Amniotic epithelial cell (primary cell): ENCODE data around the gene EXT2.
A peak's percentile ranks its signal among the peaks of the same experiment; 100 is the strongest.

ENCODE experiments used
- DNase-seq: peaks from one replicate; pipeline ENCODE4 v3.0.0-alpha.2; 2010; ENCODE audit warnings: low read depth

EXT2 gene

DNA sequence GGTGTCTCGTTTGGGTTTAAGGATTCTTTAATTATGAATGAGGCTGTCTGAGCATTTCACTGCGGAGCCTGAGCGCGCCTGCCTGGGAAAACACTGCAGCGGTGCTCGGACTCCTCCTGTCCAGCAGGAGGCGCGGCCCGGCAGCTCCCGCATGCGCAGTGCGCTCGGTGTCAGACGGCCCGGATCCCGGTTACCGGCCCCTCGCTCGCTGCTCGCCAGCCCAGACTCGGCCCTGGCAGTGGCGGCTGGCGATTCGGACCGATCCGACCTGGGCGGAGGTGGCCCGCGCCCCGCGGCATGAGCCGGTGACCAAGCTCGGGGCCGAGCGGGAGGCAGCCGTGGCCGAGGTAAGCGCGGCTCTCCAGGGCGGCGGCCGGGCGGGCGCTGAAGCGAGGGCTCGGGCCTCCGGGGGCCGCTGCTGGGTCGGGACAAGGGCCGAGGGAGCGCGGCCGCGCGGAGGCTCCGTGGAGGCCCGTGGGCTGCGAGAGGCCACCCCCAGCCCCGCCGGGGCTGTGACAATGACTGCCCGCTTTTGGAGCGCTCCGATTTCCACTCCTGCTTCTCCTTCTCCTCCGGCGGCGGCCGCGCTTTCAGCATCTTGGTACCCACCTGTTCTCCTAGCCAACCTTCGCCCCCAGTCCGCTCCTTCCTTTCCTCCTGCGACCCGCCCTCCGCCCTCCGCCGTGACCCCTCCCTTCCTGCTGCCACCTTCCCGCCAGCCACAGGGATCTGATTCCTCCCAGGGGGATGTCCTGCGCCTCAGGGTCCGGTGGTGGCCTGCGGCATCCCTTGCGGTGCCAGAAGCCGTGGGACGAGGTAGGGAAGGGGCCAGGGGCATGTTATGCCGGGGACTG is at the start of gene EXT2:
Gene EXT2, plus strand, starts transcription at position 173 of the 854 bp plus-strand sequence. CDS start 12,035 bp downstream, outside the sequence.
- peak; percentile 67 for DNase-seq

DNA sequence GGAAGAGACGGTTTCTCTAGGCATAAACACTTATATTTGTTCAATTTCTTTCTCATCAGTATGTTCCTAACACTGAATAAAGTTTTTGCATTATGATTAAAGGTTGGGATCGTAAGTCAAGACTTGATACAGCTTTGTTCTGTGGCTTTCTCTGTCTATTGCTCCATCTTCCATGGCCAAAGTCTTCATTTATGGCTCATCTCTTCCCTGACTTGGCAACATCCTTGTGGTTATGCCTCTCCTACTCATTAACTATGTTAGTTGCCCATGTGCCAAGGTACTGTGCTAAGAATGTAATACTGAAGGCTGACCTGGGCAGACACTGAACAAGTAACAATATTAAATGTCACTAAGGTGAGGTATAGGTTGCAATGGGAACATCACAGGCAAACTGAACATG is 49.3 kb upstream of the EXT2 start:
- DNase-seq, result no peak

DNA sequence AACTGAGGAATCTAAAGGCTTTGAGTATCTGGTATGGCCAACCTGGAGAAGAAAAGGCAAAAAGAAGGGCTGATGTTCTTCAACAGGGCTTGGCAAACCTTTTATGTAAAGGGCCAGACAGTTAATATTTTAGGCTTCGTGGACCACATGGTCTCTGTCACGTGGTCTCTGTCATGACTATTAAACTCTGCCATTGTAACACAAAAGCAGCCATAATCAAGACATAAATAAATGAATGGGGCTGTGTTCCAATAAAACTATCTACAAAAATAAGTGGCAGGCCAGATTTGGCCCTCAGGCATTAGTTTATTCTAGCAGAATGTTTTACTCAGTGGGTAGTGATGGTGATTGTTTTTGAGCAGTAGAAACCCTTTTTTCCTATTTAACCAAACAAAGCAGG is 48.2 kb upstream of the EXT2 start:
- no peak for DNase-seq

DNA sequence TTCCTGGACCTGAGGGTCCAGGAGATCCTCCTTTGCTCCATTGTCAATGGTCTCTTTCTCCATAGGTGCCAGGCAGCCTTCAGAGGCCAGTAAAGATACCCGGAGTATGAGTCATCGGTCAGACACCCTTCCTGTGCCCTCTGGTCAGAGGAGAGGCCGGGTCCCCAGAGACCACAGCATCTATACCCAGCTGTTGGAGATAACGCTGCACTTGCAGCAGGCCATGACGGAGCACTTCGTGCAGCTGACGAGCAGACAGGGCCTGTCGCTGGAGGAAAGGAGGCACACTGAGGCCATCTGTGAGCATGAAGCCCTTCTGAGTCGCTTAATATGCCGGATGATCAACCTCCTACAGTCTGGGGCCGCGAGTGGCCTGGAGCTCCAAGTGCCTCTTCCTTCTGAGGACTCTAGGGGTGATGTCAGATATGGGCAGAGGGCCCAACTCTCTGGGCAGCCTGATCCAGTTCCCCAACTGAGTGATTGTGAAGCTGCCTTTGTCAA is 47.5 kb upstream of the EXT2 start, which contains the start of gene ACCSL:
Gene ACCSL, plus strand, starts transcription at position 51 of the 501 bp plus-strand sequence. Its CDS starts 56 bp downstream, at position 107.
- no peak for DNase-seq

GRCh38 chr11:44049832-44050231 is 45.6 kb upstream of the EXT2 start:
- DNase-seq, result no peak

GRCh38 chr11:44051171-44051570 is 44.3 kb upstream of the EXT2 start:
- no peak for DNase-seq

DNA sequence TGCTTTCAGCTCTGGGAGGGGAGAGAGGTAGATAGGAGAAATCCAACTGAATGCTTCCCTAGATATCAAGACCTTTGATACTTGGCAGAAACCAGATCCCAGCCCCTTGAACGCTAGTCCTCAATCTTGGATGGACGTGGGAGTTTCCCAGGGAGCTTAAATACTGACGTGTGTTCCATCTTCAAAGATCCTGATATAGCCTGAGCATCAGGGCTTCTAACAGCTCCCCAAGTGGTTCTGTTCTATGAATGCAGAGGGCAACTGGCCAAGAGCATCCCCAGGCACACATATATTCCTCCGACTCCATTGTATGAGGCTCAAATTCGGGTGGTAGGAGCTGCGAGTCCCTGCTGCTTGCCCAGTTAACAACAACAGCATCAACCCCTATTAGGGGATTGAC is 38.1 kb upstream of the EXT2 start:
- peak; percentile 83 for DNase-seq

DNA sequence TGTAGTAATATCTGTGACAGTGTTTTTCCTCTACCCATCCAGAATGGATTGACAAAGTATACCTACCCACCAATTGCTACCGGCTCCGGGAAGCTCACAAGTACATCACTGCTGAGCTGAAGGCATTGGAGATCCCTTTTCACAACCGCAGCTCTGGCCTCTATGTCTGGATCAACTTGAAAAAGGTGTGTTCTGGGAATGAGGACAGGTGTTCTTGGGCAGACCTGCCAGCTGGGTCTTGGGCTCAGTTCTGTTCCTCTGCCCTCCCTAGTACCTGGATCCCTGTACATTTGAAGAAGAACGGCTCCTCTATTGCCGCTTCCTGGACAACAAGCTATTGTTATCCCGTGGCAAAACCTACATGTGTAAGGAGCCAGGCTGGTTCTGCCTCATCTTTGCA is 37.2 kb upstream of the EXT2 start:
- DNase-seq, result no peak

GRCh38 chr11:44065161-44065661 is 30.3 kb upstream of the EXT2 start:
- DNase-seq, result no peak

DNA sequence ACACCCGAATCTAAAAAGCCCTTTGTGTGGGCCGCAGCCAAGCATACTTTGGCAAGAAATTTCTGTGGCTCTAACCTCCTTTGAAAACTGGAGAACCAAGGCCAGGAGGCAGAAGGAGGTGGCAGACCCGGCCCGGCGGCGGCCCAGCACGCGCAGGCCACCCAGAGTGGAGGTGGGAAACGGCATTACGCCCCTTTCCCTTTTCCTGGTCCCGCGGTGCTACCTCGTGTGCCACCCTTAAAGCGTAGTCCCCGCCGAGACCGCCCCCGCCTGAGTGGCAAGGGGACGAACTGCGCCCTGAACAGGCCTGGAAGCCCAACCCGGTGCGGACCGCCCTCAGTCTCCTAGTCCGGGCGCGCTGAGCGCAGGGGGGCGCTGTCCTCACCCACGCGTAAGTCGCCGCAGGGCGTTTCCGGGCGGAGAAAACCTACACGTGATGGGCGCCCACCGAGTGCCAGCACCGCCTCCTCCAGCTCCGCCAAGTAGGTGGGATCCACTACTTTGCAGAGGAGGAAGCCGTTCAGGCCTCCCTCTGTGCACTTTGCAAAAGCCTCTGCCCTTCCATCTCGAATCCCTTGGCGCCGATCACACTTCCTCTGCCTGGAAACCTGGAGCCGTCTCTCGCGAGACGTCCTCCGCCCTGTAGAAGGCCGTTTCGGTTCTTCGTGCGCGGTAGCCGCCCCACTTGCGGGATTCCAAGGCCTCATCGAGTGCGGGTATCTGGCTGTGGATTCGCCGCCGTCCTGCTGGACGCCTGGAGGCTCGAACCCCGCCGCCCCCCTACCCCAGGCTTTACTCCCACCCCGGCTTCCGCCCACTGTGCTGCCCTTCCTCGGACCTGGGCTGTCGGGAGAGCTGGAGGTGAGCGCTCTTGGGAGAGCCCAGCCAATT is 29.4 kb upstream of the EXT2 start, which contains the start of gene ACCS:
Gene ACCS, plus strand, starts transcription at position 430 of the 891 bp plus-strand sequence. CDS start 1,358 bp downstream, outside the sequence.
- DNase-seq, result peak; percentile 90

- peak; percentile 59 for DNase-seq
These were observed 28.7 kb upstream of the EXT2 start for GRCh38 chr11:44066732-44067141.

- no peak for DNase-seq
These were observed 28.2 kb upstream of the EXT2 start for GRCh38 chr11:44067266-44067665.

DNA sequence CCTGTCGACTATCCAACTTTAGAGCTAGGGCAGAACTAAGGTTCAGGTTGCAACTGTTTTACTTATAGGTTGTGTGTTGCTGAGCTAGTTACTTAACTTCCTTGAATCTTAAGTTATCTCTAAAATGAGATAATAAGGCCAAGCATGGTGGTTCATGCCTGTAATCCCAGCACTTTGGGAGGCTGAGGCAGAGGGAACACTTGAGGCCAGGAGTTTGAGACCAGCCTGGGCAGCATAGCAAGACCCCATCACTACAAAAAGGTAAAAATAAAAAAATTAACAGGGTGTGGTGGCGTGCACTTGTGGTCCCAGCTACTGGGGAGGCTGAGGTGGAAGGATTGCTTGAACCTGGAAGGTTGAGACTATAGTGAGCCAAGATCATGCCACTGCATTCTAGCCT is 27.3 kb upstream of the EXT2 start:
- no peak for DNase-seq

DNA sequence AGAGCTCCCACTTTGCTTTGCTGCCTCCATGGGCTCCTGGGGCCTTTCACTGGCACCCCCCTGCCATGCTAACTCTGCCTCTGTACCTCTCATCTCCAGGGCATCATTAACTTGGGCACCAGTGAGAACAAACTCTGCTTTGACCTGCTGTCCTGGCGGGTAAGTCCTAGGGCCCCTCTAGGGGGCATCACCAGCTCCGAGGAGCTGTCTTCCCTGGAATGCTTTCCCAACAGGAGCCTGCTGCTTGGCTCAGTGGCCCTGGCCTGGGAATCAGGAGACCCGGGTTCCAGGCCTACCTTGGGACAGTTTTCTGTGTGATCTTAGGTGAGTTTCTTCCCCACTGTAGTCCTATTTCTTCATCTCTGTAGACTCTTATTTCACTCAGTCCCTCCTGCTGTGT is 24.3 kb upstream of the EXT2 start:
- no peak for DNase-seq

DNA sequence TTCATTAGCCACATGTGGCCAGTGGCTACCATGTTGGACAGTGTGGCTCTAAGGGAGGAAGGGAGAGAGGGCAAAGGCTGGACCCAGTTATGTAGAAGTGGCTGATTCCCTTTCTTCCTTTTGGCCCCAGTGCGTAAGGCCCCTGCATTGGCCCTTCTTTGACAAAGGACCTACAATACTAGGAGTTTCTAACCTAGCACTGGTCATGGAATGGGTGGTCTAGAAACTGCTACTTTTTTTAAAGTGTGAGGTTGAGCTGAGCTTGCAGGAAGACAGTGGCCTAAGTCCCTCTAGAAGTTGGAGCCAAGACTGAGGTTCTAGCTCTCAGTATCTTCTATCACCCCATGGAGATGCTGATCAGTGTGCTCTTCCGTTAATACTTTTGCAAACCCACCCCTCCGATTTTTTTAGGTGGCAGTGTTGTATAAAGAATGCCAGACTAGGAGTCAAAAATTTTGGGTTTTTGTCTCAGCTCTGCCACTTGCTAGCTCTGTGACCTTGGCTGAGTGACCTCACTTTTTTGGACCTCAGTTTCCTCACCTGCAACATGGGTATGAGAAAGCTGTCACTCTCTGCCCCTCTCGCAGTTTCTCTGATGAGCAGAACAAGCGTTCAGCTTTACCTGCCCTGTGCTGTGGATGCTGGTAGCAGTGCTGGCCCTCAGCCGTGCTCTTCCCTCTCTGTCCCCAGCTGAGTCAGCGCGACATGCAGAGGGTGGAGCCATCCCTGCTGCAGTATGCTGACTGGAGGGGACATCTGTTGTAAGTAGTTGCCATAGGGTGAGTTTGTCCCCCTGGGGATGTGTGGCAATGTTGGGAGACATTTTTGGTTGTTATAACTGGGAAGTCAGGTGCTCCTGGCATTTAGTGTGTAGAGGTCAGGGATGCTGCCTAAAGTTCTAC is 22.5 kb upstream of the EXT2 start:
- no peak for DNase-seq

DNA sequence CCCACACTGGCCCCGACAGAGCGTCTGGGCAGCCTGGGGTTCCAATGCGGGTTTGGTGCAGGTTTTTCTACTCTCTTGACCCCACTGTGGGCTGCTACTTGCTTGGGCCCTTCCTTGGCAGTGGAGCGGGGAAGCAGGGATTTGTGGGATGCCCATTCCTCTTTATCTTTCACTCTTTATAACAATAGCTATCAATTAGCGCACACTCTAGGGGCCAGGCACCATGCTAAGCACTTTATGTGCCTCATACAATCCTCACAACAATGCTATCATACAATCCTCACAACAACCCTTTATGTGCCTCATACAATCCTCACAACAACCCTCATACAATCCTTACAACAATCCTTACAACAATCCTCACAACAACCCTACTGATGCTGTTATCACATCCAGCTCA is 16.7 kb upstream of the EXT2 start:
- DNase-seq, result no peak

GRCh38 chr11:44079376-44079775 is 16.1 kb upstream of the EXT2 start:
- DNase-seq, result no peak

GRCh38 chr11:44080951-44081350 is 14.5 kb upstream of the EXT2 start:
- DNase-seq, result no peak

- no peak for DNase-seq
These were observed 12.8 kb upstream of the EXT2 start for GRCh38 chr11:44082645-44083044.

GRCh38 chr11:44083433-44083832 is 12.0 kb upstream of the EXT2 start:
- no peak for DNase-seq

- peak; percentile 79 for DNase-seq
These were observed 11.6 kb upstream of the EXT2 start for GRCh38 chr11:44083906-44084305.
